Endothelial cell of umbilical vein (primary cell): ENCODE measurements around the gene MAL.

Source experiments
- CTCF ChIP-seq, 2 donors: IDR thresholded peaks; 1 replicate in 1 of 2; 2 replicates in 1 of 2; pipeline ENCODE4 v1.5.1; 2011; ENCODE audit warnings: low read length in 2 of 2, mild to moderate bottlenecking in 2 of 2, moderate library complexity in 2 of 2, control low read depth in 1 of 2, inconsistent platforms in 1 of 2, low read depth in 1 of 2; ENCODE audit not compliant: insufficient read depth in 1 of 2; ENCODE audit errors: extremely low read depth in 1 of 2
- MAX ChIP-seq: IDR thresholded peaks from 2 replicates; pipeline ENCODE4 v1.6.1; 2011; ENCODE audit not compliant: insufficient read depth, insufficient read length
- POLR2A ChIP-seq: IDR thresholded peaks from 2 replicates; pipeline ENCODE4 v1.6.1; 2012; ENCODE audit warnings: low read depth, mild to moderate bottlenecking, control low read depth, low read length

GRCh38 chr2:95052804-95053479 is 27.4 kb downstream of the MAL start:
- TF ChIP-seq MAX (no peak), POLR2A (no peak), CTCF (IDR thresholded peaks at IDR 0.05; ENCODE audit: extremely low read depth in 1 of 2, insufficient read depth in 1 of 2, low read depth in 1 of 2, low read length in 2 of 2) (no peak)
